KMS-11 (cell line): Measurements from ENCODE around the gene TMEFF2.

ENCODE experiments used
- H2AFZ ChIP-seq: fragments of 200-600 bp; sonication (generic); 2 replicates; pipeline ENCODE4 v1.6.1; 2016; ENCODE audit warnings: antibody characterized with exemption, mixed run types, low read depth
- H3K27ac ChIP-seq: fragments of 200-600 bp; sonication (generic); 2 replicates; pipeline ENCODE4 v1.6.1; 2016; ENCODE audit warnings: mild to moderate bottlenecking, mixed run types
- H3K27me3 ChIP-seq: fragments of 200-600 bp; sonication (generic); 2 replicates; pipeline ENCODE4 v1.6.1; 2017; ENCODE audit warnings: mild to moderate bottlenecking, low read depth, mixed run types, moderate library complexity; ENCODE audit not compliant: insufficient read depth
- H3K36me3 ChIP-seq: fragments of 200-600 bp; sonication (generic); 2 replicates; pipeline ENCODE4 v1.6.1; 2017; ENCODE audit warnings: mild to moderate bottlenecking, mixed run types; ENCODE audit not compliant: insufficient read depth
- H3K4me1 ChIP-seq: fragments of 200-600 bp; sonication (generic); 2 replicates; pipeline ENCODE4 v1.6.1; 2016; ENCODE audit warnings: mild to moderate bottlenecking, low read depth, mixed run types; ENCODE audit not compliant: poor library complexity, severe bottlenecking
- H3K4me2 ChIP-seq: fragments of 200-600 bp; sonication (generic); 2 replicates; pipeline ENCODE4 v1.7.0; 2016; ENCODE audit warnings: mild to moderate bottlenecking, mixed run types
- H3K4me3 ChIP-seq: fragments of 200-600 bp; sonication (generic); IDR thresholded peaks from 2 replicates; pipeline ENCODE4 v1.6.1; 2017; ENCODE audit warnings: low read depth, low read length, mixed read lengths; ENCODE audit not compliant: insufficient read depth
- H3K79me2 ChIP-seq: fragments of 200-600 bp; sonication (generic); 2 replicates; pipeline ENCODE4 v1.6.1; 2016; ENCODE audit warnings: low read depth, mixed run types; ENCODE audit not compliant: insufficient read depth
- H3K9ac ChIP-seq: fragments of 200-600 bp; sonication (generic); 2 replicates; pipeline ENCODE4 v1.6.1; 2016; ENCODE audit warnings: mild to moderate bottlenecking, mixed run types
- H4K20me1 ChIP-seq: fragments of 200-600 bp; sonication (generic); 2 replicates; pipeline ENCODE4 v1.6.1; 2016; ENCODE audit warnings: mild to moderate bottlenecking, mixed run types; ENCODE audit not compliant: insufficient read depth
- CTCF ChIP-seq: fragments of 200-600 bp; sonication (generic); conservative IDR thresholded peaks from 2 replicates; pipeline ENCODE4 v1.6.1; 2017; ENCODE audit warnings: low read depth, mild to moderate bottlenecking, antibody characterized with exemption, low read length, moderate library complexity, mixed read lengths

Gene TMEFF2

GRCh38 chr2:192202373-192202772 is 7.6 kb upstream of the TMEFF2 start:
- Histone ChIP-seq H3K4me1 (no peaks in the 10 kb centered on the region), H3K36me3 (no peaks in the 10 kb centered on the region; the same call in 1 of the 2 replicates), H3K27me3 (no peaks in the 10 kb centered on the region), H3K9ac (no peak overlapping the region), H3K27ac (no peak overlapping the region), H3K79me2 (no peaks in the 10 kb centered on the region), H3K4me3 (no peak overlapping the region), H4K20me1 (no peaks in the 10 kb centered on the region), H2AFZ (no peak overlapping the region), H3K4me2 (no peak overlapping the region)
- no peak for TF ChIP-seq CTCF

- no peak overlapping the region for H3K27ac ChIP-seq
- no peak overlapping the region for H3K4me2 ChIP-seq
- no peaks in the 10 kb centered on the region for H4K20me1 ChIP-seq
- H3K4me1 ChIP-seq, result no peaks in the 10 kb centered on the region
- no peak overlapping the region for H3K4me3 ChIP-seq
- H3K27me3 ChIP-seq, result no peaks in the 10 kb centered on the region
- no peaks in the 10 kb centered on the region for H3K79me2 ChIP-seq
- H2AFZ ChIP-seq, result no peak overlapping the region
- no peaks in the 10 kb centered on the region; the same call in 1 of the 2 replicates for H3K36me3 ChIP-seq
- TF ChIP-seq CTCF, result no peak
- no peak overlapping the region for H3K9ac ChIP-seq
Observed at GRCh38 chr2:192201116-192201515, 6.4 kb upstream of the TMEFF2 start.

- Histone ChIP-seq H3K4me2 (no peak overlapping the region), H3K4me1 (no peaks in the 10 kb centered on the region), H3K79me2 (no peaks in the 10 kb centered on the region), H2AFZ (no peak overlapping the region), H3K4me3 (no peak overlapping the region), H3K27ac (no peak overlapping the region), H3K27me3 (no peaks in the 10 kb centered on the region; the same call in 1 of the 2 replicates), H3K36me3 (no peaks in the 10 kb centered on the region), H4K20me1 (no peaks in the 10 kb centered on the region), H3K9ac (no peak overlapping the region)
- TF ChIP-seq CTCF, result no peak; the same call in 1 of the 2 replicates
Observed at GRCh38 chr2:192197357-192197756, 2.6 kb upstream of the TMEFF2 start.

- H3K79me2 ChIP-seq, result no peaks in the 10 kb centered on the region
- no peaks in the 10 kb centered on the region for H3K4me1 ChIP-seq
- H3K27ac ChIP-seq, result no peak overlapping the region
- no peak overlapping the region for H3K4me3 ChIP-seq
- H3K4me2 ChIP-seq, result peak overlapping the region; percentile 99; the same call in 1 of the 2 replicates
- H4K20me1 ChIP-seq, result no peaks in the 10 kb centered on the region
- no peaks in the 10 kb centered on the region; the same call in 1 of the 2 replicates for H3K27me3 ChIP-seq
- no peak for TF ChIP-seq CTCF
- no peaks in the 10 kb centered on the region for H3K36me3 ChIP-seq
- H3K9ac ChIP-seq, result no peak overlapping the region
- H2AFZ ChIP-seq, result peak overlapping the region; percentile 98; the same call in 1 of the 2 replicates
Observed at GRCh38 chr2:192196421-192197194, 1.9 kb upstream of the TMEFF2 start.
